Sigmoid colon (tissue), 4 donors: Measurements from ENCODE around the gene ZNF346.

Experiments
- EP300 ChIP-seq, 4 donors: sonication (generic); formaldehyde crosslinking; IDR thresholded peaks; one replicate each; pipeline ENCODE4 v1.6.1; 2017; ENCODE audit warnings: antibody characterized with exemption in 4 of 4
- POLR2A ChIP-seq, 2 donors: fragments of 450-650 bp; IDR thresholded peaks; one replicate each; pipeline ENCODE4 v1.6.1; 2016; ENCODE audit warnings: antibody characterized with exemption in 2 of 2, mild to moderate bottlenecking in 2 of 2, moderate library complexity in 2 of 2
- POLR2AphosphoS5 ChIP-seq, 4 donors: sonication (generic); formaldehyde crosslinking; IDR thresholded peaks; one replicate each; pipeline ENCODE4 v1.6.1; 2017; ENCODE audit warnings: antibody characterized with exemption in 4 of 4
- TF ChIP-seq, protein P1 (sequence below), 4 experiments: fragments of 450-650 bp in 3 of 4; fragments of 200-600 bp in 1 of 4; IDR thresholded peaks; one replicate each; pipeline ENCODE4 v1.5.1; 2016 to 2019; ENCODE audit warnings: antibody characterized with exemption in 4 of 4, mild to moderate bottlenecking in 3 of 4, moderate library complexity in 2 of 4

DNA sequence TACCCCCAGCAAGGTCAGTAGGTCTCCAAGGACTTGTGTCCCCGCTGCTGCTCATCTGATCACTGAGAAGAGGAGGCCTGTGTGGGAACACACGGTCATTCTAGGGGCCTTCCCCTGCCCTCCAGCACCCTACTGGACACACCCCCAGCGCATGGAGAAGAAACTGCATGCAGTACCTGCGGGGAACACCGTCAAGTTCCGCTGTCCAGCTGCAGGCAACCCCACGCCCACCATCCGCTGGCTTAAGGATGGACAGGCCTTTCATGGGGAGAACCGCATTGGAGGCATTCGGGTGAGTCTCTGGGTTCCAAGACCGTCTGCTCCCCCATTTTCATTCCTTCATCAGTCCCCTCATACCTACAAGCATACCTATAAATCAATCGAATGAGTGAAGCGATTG is 68.3 kb downstream of the ZNF346 start:
- no peak for TF ChIP-seq POLR2A (IDR thresholded peaks at IDR 0.05)
- TF ChIP-seq, protein P1, sequence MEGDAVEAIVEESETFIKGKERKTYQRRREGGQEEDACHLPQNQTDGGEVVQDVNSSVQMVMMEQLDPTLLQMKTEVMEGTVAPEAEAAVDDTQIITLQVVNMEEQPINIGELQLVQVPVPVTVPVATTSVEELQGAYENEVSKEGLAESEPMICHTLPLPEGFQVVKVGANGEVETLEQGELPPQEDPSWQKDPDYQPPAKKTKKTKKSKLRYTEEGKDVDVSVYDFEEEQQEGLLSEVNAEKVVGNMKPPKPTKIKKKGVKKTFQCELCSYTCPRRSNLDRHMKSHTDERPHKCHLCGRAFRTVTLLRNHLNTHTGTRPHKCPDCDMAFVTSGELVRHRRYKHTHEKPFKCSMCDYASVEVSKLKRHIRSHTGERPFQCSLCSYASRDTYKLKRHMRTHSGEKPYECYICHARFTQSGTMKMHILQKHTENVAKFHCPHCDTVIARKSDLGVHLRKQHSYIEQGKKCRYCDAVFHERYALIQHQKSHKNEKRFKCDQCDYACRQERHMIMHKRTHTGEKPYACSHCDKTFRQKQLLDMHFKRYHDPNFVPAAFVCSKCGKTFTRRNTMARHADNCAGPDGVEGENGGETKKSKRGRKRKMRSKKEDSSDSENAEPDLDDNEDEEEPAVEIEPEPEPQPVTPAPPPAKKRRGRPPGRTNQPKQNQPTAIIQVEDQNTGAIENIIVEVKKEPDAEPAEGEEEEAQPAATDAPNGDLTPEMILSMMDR (IDR thresholded peaks at IDR 0.05) = no peak
- TF ChIP-seq EP300 (IDR thresholded peaks at IDR 0.05) = no peak
- TF ChIP-seq POLR2AphosphoS5 (IDR thresholded peaks at IDR 0.05) = no peak
